ENCODE measurements around the gene SRSF9.

DNA sequence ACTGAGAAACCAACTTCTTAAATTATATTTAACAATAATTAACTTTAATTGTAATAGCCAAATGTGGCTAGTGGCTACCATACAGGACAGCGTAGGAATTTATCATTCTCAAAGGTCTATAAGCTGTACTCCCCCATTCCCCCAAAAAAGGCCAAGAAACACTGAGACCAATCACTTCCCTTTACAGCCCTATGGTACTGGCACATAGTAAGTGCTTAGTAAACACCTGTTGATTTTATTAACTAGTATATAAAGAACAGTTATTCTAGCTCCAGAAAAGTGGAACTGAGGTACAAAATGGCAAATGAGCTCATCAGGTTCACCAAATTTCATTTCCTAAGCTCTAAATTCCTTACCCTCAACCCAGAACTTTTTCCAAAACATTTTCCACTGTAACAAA lies 6.1 kb upstream of the SRSF9 start:
- TF ChIP-seq, protein P1, sequence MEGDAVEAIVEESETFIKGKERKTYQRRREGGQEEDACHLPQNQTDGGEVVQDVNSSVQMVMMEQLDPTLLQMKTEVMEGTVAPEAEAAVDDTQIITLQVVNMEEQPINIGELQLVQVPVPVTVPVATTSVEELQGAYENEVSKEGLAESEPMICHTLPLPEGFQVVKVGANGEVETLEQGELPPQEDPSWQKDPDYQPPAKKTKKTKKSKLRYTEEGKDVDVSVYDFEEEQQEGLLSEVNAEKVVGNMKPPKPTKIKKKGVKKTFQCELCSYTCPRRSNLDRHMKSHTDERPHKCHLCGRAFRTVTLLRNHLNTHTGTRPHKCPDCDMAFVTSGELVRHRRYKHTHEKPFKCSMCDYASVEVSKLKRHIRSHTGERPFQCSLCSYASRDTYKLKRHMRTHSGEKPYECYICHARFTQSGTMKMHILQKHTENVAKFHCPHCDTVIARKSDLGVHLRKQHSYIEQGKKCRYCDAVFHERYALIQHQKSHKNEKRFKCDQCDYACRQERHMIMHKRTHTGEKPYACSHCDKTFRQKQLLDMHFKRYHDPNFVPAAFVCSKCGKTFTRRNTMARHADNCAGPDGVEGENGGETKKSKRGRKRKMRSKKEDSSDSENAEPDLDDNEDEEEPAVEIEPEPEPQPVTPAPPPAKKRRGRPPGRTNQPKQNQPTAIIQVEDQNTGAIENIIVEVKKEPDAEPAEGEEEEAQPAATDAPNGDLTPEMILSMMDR (IDR thresholded peaks at IDR 0.05) = no peak
- TF ChIP-seq POLR2A (IDR thresholded peaks at IDR 0.05) = no peak

All from heart left ventricle (tissue), 13 donors.